Endothelial cell of umbilical vein (primary cell): ENCODE results near the gene VGLL4. TPM values are rescaled to one million over a fixed set of nuclear protein-coding genes. Genes with fewer than 3 reads are reported as not detected.

ENCODE experiments used
- BruUV-seq: library from RNA; stranded (reverse); fragments of 400-500 nt; replicated peaks from 2 replicates; lab custom pipeline; 2021; lab: Mats Ljungman, UMichigan
- CTCF ChIA-PET: fragments of 300-600, 350-600 bp; sonication (Branson Sonifier 250); formaldehyde crosslinking; loops from one replicate; lab custom pipeline; 2021; ENCODE audit warnings: antibody characterized with exemption, inconsistent platforms; lab: Charles Lee
- POLR2A ChIA-PET: fragments of 300-600, 350-600 bp; sonication (Branson Sonifier 250); formaldehyde crosslinking; loops from one replicate; lab custom pipeline; 2021; ENCODE audit warnings: antibody characterized with exemption, inconsistent platforms; lab: Charles Lee
- DNase-seq: peaks from one replicate; pipeline ENCODE4 v3.0.0-alpha.2; 2011; ENCODE audit warnings: low read depth, low spot score
- FAIRE-seq: peaks from 2 replicates; lab custom pipeline; 2011; peaks lifted over from hg19 to GRCh38; lab: Jason Lieb, UNC
- H2AFZ ChIP-seq: 2 replicates; pipeline ENCODE4 v1.6.0; 2012; ENCODE audit warnings: low read depth, low read length, control low read depth, inconsistent platforms
- H3K27ac ChIP-seq: 2 replicates; pipeline ENCODE4 v1.5.1; 2011; ENCODE audit warnings: low read depth, mild to moderate bottlenecking, control low read depth, low read length, moderate library complexity; ENCODE audit not compliant: insufficient read depth
- H3K27me3 ChIP-seq, 2 experiments: 2 replicates each; pipeline versions ENCODE4 v1.6.0 to v1.6.1; 2011; ENCODE audit warnings: low read length in 2 of 2, mixed read lengths in 1 of 2; ENCODE audit not compliant: control insufficient read depth in 2 of 2, insufficient read depth in 2 of 2
- H3K36me3 ChIP-seq, 2 experiments: 2 replicates in 1 of 2; 3 replicates in 1 of 2; pipeline ENCODE4 v1.5.1; 2011; ENCODE audit warnings: low read length in 2 of 2, mild to moderate bottlenecking in 1 of 2, moderate library complexity in 1 of 2; ENCODE audit not compliant: control insufficient read depth in 2 of 2, insufficient read depth in 2 of 2; ENCODE audit errors: extremely low read depth in 1 of 2
- H3K4me1 ChIP-seq: 3 replicates; pipeline ENCODE4 v1.5.1; 2011; ENCODE audit warnings: mild to moderate bottlenecking, low read length; ENCODE audit not compliant: control insufficient read depth, insufficient read depth; ENCODE audit errors: extremely low read depth
- H3K4me2 ChIP-seq: 2 replicates; pipeline ENCODE4 v1.6.1; 2011; ENCODE audit warnings: low read length, control low read depth, mixed read lengths; ENCODE audit not compliant: insufficient read depth
- H3K4me3 ChIP-seq, 3 experiments: fragments of 200-600 bp in 1 of 3; sonication (generic), shearing (Covaris generic) in 1 of 3; replicated peaks in 1 of 3; 2 replicates each; pipeline ENCODE4 v1.5.1; 2011 to 2016; ENCODE audit warnings: control low read depth in 3 of 3, low read length in 3 of 3, mild to moderate bottlenecking in 2 of 3, inconsistent platforms in 1 of 3, low read depth in 1 of 3, moderate library complexity in 1 of 3; ENCODE audit not compliant: insufficient read depth in 1 of 3
- H3K79me2 ChIP-seq: 2 replicates; pipeline ENCODE4 v1.6.0; 2012; ENCODE audit warnings: low read length, inconsistent platforms; ENCODE audit not compliant: control insufficient read depth, insufficient read depth
- H3K9ac ChIP-seq: replicated peaks from 2 replicates; pipeline ENCODE3; 2011; ENCODE audit warnings: low read length, control low read depth; ENCODE audit not compliant: insufficient read depth; ENCODE audit errors: extremely low read depth
- H3K9me1 ChIP-seq: replicated peaks from 3 replicates; pipeline ENCODE4 v1.6.0; 2011; ENCODE audit warnings: mild to moderate bottlenecking, low read length; ENCODE audit not compliant: control insufficient read depth, insufficient read depth; ENCODE audit errors: extremely low read depth
- H3K9me3 ChIP-seq: replicated peaks from 2 replicates; pipeline ENCODE4 v1.5.1; 2012; ENCODE audit warnings: low read length, inconsistent platforms; ENCODE audit not compliant: control insufficient read depth, insufficient read depth
- H4K20me1 ChIP-seq: replicated peaks from 2 replicates; pipeline ENCODE3; 2011; ENCODE audit warnings: mild to moderate bottlenecking, low read length; ENCODE audit not compliant: control insufficient read depth, insufficient read depth; ENCODE audit errors: extremely low read depth
- CTCF ChIP-seq, 2 donors: IDR thresholded peaks; 1 replicate in 1 of 2; 2 replicates in 1 of 2; pipeline ENCODE4 v1.5.1; 2011; ENCODE audit warnings: low read length in 2 of 2, mild to moderate bottlenecking in 2 of 2, moderate library complexity in 2 of 2, control low read depth in 1 of 2, inconsistent platforms in 1 of 2, low read depth in 1 of 2; ENCODE audit not compliant: insufficient read depth in 1 of 2; ENCODE audit errors: extremely low read depth in 1 of 2
- EZH2 ChIP-seq: IDR thresholded peaks from 2 replicates; pipeline ENCODE4 v1.6.1; 2012; ENCODE audit warnings: borderline replicate concordance, low read depth, mild to moderate bottlenecking, moderate library complexity, low read length, inconsistent platforms; ENCODE audit not compliant: severe bottlenecking
- FOS ChIP-seq: IDR thresholded peaks from 2 replicates; pipeline ENCODE4 v1.6.1; 2011; ENCODE audit warnings: mild to moderate bottlenecking, low read length, moderate library complexity, borderline replicate concordance; ENCODE audit not compliant: insufficient read depth
- GATA2 ChIP-seq: IDR thresholded peaks from 2 replicates; pipeline ENCODE4 v1.7.0; 2011; ENCODE audit warnings: low read depth, mild to moderate bottlenecking, moderate library complexity, mixed read lengths, low read length; ENCODE audit not compliant: insufficient read length, insufficient read depth
- JUN ChIP-seq: IDR thresholded peaks from 2 replicates; pipeline ENCODE4 v1.6.1; 2011; ENCODE audit warnings: borderline replicate concordance, low read depth; ENCODE audit not compliant: insufficient read length, insufficient read depth
- MAX ChIP-seq: IDR thresholded peaks from 2 replicates; pipeline ENCODE4 v1.6.1; 2011; ENCODE audit not compliant: insufficient read depth, insufficient read length
- MYC ChIP-seq: IDR thresholded peaks from one replicate; pipeline ENCODE4 v1.6.1; 2011; ENCODE audit warnings: mild to moderate bottlenecking, low read depth, low read length
- POLR2A ChIP-seq: IDR thresholded peaks from 2 replicates; pipeline ENCODE4 v1.6.1; 2012; ENCODE audit warnings: low read depth, mild to moderate bottlenecking, control low read depth, low read length
- POLR2AphosphoS5 ChIP-seq: IDR thresholded peaks from 2 replicates; pipeline ENCODE4 v1.6.1; 2012; ENCODE audit warnings: low read depth, mild to moderate bottlenecking, control low read depth, low read length, moderate library complexity; ENCODE audit not compliant: insufficient read depth
- dilution Hi-C: fragments of 300-500 bp; cut with MboI; formaldehyde crosslinking; loops from one replicate; pipeline ENCODE4 v1.15.0; 2019; ENCODE audit warnings: low sequenced_read_pairs; ENCODE audit not compliant: extremely low pct_ligation_motif_present
- intact Hi-C: fragments of 100-400 bp; cut with micrococcal nuclease; formaldehyde crosslinking; loops from one replicate; pipeline ENCODE4 v1.10.0; 2022
- polyA plus RNA-seq, 4 experiments: library from polyadenylated mRNA; depleted of rRNA in 3 of 4; stranded (reverse) in 3 of 4; unstranded in 1 of 4; fragments of >200 nt; gene quantifications; 2 replicates each; pipeline versions ENCODE4 v1.2.1 to v1.2.3, GENCODE V29; 2011 to 2012; ENCODE audit warnings: missing spikeins in 1 of 4
- total RNA-seq: library from RNA; stranded (reverse); gene quantifications from 2 replicates; pipeline ENCODE4 v1.2.3, GENCODE V29; 2021

VGLL4 gene
- total and polyA plus RNA-seq, 2 donors (not counting 3 experiments of a cell fraction or from before 2014, with no cell fraction given): 67.0 to 78.9 TPM

- CTCF ChIA-PET: interaction anchor here (1.4 kb wide), 1 partner anchor 79 kb away, joined by 4 read pairs; no protein-coding TSS in a partner anchor
- peaks cover 4% of the 10 kb centered on the region for H4K20me1 ChIP-seq
Measured at GRCh38 chr3:11563865-11564185, 79.9 kb downstream of the VGLL4 start.

More at GRCh38 chr3:11563865-11564185, 79.9 kb downstream of the VGLL4 start:
- no TSS peak for BruUV-seq
- DNase-seq (no peak), FAIRE-seq (no peak)
- H3K9me1 ChIP-seq: no peaks in the 10 kb centered on the region
- H3K4me3 ChIP-seq: no peak overlapping the region
- dilution Hi-C loops (no loop called here), intact Hi-C loops (loop anchor here (10.0 kb wide), 2 partner anchors 241 to 359 kb away; no protein-coding TSS in a partner anchor)
- peaks cover 49% of the 10 kb centered on the region for H3K4me1 ChIP-seq
- H2AFZ ChIP-seq: no peak overlapping the region
- no peak overlapping the region for H3K27ac ChIP-seq
- H3K4me2 ChIP-seq: no peak overlapping the region
- no peak overlapping the region for H3K9ac ChIP-seq
- peaks cover 14 to 33% of the 10 kb centered on the region in 2 experiments for H3K36me3 ChIP-seq
- H3K79me2 ChIP-seq: peaks cover 84% of the 10 kb centered on the region
- no peaks in the 10 kb centered on the region for H3K27me3 ChIP-seq
- POLR2A ChIA-PET: no interaction called here
- H3K9me3 ChIP-seq: no peaks in the 10 kb centered on the region
- TF ChIP-seq CTCF (IDR thresholded peaks at IDR 0.05; ENCODE audit: extremely low read depth in 1 of 2, insufficient read depth in 1 of 2, low read depth in 1 of 2, low read length in 2 of 2) (no peak), GATA2 (no peak), POLR2AphosphoS5 (no peak), FOS (no peak), POLR2A (no peak), MAX (no peak), EZH2 (no peak), JUN (no peak), MYC (no peak)
